Amniotic stem cell (primary cell): ENCODE results near the gene TMEM192.
"Not testable (repeated sequence)": the region's sequence is repeated elsewhere in the genome, so short reads cannot be mapped to it uniquely, and the experiment has no call there.

Experiments used
- DNase-seq: peaks from one replicate; lab custom pipeline; 2025; lab: John Stamatoyannopoulos, UW

The TMEM192 gene

DNA sequence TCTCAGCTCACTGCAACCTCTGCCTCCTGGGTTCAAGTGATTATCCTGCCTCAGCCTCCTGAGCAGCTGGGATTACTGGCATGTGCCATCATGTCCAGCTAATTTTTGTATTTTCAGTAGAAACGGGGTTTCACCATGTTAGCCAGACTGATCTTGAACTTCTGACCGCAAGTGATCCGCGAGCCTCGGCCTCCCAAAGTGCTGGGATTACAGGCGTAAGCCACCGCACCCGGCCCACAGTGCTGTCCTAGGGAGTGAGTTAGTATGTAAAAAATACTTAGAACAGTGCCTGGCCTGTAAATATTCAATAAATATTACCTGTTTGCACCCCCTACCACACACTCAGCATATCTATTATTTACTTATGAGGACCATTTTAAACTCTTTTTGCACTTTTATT, 20.5 kb downstream of the TMEM192 start:
- not testable (repeated sequence) for DNase-seq

DNA sequence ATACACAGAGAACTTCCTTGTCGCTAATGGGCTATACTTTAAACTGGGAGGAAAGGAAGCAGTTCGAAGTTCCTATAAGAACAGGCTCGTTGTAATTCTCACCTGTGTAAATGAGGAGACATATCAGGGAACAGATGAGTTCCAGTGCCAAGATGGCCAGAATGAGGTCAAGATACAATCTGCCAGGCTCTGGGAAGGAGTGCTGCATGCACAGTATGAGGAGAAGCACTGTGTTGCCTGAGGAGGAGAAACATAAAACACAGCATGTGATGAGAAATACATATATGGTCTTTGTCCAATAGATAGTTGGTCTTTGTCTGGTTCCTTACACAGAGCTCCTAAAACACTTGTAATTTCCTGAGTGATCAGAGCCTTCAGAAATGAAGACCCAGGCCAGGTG, 24.3 kb downstream of the TMEM192 start:
- no peak for DNase-seq

DNA sequence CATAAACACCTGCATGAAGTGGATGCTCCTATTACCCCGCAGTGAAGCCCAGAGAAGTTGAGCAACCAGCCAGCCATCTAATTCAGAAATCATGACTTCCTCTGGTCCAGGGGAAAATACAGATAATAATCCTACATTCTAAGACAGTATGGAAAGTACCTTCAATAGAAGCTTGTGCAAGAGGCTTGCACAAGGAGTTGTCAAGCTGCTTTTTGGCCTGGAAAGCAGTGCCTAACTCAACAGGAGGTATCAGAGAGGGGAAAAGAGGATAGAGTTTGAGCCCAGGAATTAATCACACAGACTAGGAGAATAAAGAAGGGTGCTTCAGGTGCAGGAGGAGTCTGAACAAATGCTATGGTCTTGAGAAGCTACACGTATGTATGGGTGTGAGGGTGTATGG, 26.7 kb downstream of the TMEM192 start:
- no peak for DNase-seq

DNA sequence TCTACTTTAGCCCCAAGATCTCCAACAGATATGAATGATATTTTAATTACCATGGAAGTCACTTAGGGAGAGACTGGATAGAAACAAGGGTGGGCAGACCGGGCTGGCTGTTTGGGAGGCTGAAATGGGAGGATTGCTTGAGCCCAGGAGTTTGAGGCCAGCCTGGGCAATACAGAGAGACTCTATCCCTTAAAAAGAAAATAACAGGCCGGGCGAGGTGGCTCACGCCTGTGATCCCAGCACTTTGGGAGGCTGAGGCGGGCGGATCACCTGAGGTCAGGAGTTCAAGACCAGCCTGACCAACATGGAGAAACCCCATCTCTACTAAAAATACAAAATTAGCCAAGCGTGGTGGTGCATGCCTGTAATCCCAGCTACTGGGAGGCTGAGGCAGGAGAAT, 27.9 kb downstream of the TMEM192 start:
- DNase-seq, result not testable (repeated sequence)

DNA sequence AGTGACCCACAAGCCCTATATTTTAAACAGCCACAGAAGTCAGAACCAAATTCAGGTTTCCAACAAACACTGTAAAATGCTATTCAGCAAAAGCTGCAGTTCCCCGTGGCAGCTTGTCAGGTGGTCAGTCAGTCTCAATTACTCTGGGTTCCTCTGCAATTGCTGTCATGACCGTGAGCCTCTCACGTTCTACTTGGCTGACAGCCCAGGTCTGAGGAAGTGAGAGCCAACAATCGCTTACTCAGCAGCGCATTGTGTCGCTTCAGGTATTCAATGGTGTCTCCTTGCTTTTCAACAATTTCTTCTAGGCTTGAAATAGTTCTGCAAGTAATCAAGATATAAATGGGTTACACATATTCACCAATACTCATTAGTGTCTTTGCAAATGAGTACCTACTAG, 33.2 kb downstream of the TMEM192 start:
- no peak for DNase-seq

DNA sequence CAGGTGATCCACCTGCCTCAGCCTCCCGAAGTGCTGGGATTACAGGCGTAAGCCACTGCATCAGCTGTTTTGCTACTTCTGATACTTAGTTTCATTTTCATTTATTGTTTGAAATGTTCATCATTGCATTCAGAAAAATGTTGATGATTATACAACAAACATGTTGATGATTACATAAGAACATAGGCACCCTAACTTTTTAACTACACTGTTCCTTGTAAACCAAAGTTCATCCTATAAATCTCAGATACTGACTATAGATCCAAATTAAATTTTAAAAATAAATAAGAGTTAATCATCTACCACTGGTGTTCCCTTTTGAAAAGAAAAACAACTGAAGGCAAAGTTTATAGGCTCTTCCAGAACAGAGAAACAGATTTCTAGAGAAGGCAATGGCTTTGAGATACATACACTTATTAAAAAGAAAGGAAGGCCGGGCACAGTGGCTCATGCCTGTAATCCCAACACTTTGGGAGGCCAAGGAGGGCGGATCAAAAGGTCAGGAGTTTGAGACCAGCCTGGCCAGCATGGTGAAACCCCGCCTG, 35.6 kb downstream of the TMEM192 start:
- DNase-seq, result no peak

DNA sequence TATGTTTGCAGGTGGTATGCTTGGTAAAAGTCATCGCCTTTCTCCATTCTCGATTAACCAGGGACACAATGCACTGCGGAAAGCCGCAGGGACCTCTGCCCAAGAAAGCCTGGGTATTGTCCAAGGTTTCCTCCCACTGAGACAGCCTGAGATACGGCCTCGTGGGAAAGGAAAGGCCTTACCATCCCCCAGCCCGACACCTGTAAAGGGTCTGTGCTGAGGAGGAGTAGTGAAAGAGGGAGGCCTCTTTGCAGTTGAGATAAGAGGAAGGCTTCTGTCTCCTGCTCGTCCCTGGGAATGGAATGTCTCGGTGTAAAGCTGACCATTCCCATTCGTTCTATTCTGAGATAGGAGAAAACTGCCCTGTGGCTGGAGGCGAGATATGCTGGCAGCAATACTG, 39.3 kb downstream of the TMEM192 start:
- not testable (repeated sequence) for DNase-seq

DNA sequence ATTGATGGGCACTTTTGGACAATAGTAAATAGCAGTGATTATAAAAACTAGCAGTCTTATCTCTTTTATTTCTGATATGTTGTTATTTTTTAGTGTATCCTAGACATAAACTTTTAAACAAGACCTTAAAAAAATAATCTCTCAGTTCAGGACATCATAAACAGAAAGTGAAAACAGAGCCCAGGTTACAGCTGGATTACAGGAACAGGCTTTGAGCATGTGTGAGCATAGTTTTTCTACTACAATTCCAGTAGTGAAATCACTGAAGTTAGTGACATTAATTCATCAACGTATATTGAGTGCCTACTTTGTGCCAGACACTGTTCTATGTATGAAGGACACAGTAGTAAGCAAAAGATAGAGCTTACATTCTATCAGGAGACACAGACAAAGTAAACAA, 42.1 kb downstream of the TMEM192 start:
- DNase-seq, result no peak

DNA sequence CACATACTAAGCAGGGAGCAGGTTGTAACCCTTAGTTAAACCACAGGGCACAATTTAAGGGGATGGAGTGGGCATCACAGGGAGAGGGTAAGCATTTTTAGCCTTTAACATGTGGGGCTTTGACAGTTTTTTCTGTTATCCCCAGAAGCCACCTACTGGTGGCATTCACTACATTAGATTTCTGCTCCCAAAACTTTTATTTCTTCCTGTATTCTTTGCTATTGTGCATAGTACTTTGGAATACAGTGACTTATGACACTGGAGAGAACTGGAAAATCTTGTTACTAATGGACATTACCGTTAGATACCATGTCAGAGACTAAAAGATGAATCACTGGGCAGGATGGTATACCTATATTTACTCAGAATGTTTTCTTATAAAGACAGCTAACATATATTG, 51.7 kb downstream of the TMEM192 start:
- DNase-seq, result no peak

DNA sequence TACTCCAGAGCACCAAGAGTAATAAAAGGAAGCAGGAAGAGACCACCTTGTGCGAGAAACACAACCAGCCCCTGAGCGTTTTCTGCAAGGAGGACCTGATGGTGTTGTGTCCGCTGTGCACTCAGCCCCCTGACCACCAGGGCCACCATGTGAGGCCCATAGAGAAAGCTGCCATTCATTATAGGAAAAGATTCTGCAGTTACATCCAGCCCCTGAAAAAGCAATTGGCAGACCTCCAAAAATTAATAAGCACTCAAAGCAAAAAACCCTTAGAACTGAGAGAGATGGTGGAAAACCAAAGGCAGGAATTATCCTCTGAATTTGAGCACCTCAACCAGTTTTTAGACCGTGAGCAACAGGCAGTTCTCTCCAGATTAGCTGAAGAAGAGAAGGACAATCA, 53.3 kb downstream of the TMEM192 start:
- DNase-seq, result no peak

DNA sequence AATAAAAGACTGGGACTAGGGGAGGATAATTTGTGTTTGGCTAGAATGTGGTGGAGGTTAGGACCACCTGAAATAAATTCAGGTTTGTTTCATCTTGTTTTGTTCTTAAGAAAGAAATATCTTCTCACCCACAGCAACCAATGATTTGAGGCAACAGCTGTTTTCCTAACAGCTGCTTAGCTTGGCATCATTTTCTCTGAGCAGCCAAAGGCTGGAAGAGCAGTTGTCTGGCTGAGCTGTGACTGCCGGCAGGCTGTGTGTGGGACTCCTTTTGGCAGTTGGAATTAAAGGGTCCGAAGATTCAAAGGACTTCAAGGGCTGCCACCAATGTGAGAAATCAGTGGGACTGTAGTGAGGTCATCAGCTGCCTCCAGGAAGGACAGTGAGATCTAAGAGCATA, 54.0 kb downstream of the TMEM192 start:
- no peak for DNase-seq

DNA sequence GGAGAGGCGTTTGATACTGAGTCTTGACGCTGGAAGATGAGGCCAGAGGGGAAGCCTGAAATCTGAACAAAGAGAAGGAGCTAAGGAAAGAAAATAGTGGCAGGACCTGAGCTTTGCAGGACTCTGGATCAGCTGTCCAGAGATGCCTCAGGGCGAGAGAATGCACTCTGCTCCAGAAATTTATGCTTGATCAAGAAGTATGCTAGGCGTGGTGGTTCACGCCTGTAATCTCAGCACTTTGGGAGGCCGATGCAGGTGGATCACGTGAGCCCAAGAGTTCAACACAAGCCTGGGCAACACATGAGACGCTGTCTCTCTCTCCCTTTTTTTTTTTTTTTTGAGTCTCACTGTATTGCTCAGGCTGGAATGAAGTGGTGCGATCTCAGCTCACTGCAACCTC, 57.1 kb downstream of the TMEM192 start:
- no peak for DNase-seq

DNA sequence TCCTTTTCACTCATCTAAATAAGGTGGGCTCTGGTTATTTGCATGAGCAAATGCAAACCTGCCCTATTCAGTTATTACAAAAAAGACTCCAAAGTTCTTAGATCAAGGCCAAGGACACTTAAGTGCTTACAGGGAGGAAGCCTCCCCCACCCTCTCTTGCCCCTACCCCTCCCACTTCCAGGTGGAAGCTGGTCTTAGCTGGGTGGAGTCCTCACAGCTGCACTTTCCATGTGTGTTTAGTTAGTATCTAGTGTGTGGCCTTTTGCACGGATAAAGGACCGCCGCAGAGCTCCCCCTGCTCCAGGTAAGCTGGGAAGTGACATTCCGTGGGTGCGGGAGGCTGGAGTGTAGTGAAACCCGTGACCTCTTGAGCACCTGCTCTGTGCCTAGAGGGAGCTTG, 59.0 kb downstream of the TMEM192 start, which contains the start of gene TRIM75:
Gene TRIM75 (plus strand): TSS at position 222 of the 400 bp plus-strand sequence. CDS start 5,282 bp downstream, outside the sequence.
- no peak for DNase-seq

DNA sequence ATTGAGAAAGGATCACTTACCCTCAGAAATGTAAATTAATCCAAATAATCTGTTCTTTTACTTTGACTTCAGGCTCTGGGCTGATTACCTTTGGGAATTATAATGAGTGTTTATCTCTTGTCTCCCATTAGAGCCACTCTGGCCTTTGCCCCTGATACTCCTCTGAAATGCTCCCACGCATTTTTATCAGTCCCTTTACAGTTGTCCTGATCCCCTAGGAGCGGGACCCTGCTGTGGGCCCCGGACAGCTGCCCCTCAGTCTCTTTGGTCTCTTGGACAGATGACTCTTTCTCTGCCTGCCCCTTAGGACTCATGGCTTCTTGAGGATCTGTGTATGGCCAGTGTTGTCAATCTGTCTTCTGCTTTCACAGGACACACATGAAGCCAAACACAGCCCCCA, 60.0 kb downstream of the TMEM192 start:
- DNase-seq, result no peak

DNA sequence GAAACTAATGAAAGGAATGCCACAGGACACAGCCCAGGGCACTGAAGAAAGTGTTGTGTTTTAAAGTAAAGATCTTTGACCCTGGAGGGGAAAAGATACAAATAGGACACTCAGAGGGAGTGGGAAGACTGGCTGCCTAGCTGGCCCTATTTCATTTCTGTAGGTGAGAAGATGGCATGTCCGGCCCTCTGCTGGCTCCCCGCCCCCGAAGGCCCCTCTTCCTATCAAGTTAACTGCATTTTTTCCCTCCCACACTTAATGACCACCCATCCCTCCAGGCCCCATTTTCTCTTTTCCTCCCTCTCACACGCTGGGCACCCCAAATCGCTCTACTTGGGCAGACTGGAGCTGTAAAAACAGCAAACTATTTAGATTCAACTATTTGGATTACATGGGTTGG, 64.5 kb downstream of the TMEM192 start:
- no peak for DNase-seq

DNA sequence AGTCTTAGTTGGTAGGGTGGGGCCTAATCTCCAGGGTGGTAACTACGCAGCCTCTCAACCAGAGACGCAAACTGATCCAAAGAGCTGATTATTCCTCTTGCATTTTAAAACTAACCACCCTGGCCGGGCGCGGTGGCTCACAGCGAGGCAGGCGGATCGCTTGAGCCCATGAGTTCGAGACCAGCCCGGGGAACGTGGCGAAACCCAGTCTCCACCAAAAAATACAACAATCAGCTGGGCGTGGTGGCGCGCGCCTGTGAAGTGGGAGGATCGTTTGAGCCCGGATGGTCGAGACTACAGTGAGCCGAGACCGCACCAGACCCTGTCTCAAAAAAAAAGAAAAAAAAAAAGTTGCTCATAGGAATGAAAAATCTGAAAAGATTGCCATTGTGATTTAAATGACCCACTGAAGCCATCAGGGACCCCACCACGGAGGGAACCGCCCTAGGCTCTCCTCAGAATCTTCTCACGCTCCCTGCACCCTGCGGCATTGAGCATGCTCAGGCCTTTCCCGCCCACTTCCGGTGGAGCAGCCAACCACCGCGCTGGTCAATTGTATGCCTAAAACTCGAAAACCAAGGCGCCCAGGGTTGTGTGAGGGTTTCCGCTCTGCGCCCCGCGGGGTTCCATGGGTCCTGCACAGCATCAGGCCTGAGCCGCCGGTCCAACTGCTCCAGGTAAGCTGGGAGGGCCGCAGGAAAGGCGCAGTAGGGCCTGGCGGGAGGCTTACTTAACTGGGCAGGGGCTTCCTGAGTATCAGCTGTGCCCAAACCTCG, 81.0 kb downstream of the TMEM192 start, which contains the start of gene TRIM60:
Gene TRIM60 (plus strand): TSS at position 564 of the 776 bp plus-strand sequence. CDS start 8,074 bp downstream, outside the sequence.
- DNase-seq, result no peak

DNA sequence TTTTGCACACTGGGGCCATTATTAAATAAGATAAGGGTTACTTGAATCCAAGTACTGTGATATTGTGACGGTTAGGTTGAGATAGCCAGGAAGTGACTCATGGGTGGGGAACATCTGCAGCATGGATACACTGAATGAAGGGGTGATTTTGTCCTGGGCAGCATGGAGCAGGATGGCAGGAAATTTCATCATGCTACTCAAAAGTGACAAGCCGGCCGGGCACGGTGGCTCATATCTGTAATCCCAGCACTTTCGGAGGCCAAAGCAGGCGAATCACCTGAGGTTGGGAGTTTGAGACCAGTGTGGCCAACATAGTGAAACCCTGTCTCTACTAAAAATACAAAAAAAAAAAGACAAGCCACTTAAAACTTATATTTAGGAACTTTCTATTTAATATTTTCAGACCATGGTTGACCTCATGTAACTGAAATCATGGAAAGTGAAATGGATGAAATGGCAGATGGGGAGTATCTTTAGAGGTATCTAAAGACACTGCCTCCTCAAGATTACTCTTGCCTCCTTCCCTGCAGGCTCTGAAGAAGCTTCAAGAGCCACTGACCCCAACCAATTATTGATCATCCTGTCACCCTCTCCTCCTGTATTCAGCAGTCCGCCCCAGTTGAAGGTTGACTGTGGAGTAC, 84.8 kb downstream of the TMEM192 start:
- no peak for DNase-seq

DNA sequence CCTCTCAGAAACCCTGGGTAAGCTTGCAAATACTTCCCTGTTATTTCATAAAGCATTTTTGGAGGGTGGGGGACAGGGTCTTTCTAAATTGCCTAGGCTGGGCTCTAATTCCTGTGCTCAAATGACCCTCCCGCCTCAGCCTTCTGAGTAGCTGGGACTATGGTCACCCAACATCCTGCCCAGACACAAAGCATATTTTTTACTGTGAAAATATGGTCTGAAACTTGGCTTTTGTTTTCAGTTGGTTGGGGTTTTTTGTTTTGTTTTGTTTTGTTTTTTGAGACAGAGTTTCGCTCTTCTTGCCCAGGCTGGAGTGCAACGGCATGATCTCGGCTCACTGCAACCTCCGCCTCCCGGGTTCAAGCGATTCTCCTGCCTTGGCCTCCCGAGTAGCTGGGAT, 86.9 kb downstream of the TMEM192 start:
- DNase-seq, result not testable (repeated sequence)
